ENCODE measurements around the gene SLC6A12.

The SLC6A12 gene

DNA sequence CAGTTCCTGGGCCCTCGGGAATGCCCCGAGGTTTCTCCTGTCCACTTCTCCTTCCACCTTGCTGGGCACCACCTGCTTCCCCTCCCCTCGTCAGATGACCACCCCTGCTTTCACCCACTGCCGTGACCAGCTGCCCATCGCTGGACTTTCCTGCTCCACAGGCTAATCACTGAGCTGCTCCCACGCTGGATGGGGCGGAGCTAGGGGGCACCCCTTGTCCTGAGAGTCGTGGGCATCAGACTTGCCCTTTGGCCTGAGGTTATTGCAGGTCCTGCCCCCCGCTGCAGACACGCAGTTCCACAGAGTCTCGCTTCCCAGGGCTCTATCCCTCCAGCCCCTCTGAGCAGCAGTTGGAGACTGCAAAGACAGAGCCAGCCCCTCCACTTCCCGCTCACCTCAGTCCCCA, 427 bp downstream of the SLC6A12 start:
- DNase-seq, result no peak

DNA sequence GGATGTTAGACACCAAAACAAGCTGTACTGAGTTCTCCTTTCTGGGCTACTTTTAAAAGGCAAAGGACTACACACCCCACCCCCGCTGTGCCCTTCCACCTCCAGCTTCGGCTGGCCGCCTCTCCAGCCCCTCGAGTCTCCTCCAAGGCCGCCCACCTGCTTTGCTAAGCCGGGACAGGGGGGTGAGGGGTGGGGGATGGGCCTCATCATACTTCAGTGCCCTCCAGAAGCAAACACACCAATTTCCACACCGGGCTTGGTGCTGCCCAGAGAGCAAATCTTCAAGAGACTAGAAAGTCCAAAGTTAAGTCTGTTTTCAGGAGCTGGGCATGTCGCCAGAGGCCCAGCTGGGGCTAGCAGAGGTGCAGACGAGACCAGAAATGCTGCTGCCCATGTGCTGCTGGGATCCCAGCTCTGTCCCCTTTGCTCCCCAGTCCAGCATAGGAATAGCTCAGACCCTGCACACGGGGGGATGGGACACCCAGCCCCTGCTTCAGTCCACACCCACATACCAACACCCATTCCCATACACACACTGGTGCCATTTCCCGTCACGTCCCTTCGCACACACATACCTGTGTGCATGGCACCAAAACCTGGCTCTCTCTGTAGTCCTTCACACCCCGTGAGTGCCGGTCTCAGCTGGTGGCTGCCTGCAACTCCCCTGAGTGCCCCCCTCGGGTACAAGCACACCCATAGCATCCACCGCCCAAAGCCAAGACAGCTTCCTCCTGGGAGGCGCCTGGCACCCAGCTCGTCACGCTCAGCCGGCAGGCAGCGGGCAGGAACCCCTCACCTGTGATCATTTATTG, 1.0 kb downstream of the SLC6A12 start:
- DNase-seq, result no peak

DNA sequence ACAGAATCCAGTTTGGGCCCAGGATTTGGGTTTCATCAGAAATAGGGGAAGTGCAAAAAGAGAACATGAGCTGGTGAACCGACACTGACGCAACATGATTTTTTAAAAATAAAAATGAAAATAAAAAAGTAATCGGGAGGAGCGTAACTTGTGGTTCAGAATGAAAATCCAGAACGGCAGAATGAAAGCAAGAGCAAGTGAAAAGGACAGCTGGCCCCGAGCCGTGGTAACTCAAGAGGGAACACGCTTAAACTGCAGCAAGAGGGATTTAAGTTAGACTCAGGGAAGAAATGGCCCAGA, 1.6 kb downstream of the SLC6A12 start:
- DNase-seq, result no peak

DNA sequence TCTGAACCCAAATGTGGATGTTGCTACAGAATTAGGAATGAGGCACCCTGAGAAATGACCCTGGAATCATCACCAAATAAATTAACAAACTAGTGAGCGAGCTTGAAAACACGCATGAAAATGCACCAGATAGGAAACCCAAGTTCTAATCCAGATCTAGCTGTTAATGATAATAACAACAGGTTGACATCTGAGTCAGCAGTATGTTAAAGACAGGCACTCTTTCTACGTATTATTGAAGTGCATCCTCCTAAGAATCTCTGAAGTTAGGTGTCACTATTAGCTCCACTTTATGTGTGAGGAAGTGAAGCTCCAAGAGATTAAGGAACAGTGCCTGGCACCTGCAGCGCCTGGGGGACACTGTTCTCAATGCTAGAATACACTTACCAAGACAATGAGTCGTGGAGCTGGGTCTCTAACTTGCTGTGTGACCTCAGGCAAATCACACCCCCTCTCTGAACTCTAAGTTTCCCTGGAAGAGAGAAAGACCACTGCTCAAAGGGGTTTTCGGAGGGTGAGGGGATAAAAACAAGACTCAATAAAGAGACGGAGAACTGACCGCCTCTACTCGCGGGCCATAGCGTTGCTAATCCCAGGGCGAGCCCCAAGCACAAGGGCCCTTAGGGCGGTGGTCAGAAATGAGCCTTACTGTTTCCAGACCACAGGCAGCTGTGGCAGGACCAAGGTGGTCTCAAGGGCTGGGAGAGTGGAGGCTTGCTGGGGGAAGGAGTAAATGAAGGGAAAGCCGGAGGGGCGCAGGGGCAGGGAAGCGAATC, 2.1 kb downstream of the SLC6A12 start:
- no peak for DNase-seq

DNA sequence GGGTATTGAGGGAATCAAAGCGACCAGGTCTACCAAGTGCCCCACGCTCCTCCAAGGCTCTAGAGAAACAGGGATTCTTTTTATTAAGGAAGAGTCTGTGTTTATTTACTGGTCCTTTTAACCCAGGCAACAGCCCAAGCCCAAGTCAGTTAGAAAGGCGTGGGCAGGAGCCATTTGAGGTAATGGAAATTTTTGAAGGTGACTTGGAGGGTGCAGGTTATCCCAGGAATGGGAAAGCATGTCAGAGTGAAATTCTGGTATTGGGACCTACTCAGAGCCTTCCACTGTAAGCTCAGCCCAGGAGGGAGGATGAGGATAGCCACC, 2.9 kb downstream of the SLC6A12 start:
- DNase-seq, result no peak

GRCh38 chr12:210277-211141, 3.4 kb downstream of the SLC6A12 start:
- DNase-seq, result no peak

DNA sequence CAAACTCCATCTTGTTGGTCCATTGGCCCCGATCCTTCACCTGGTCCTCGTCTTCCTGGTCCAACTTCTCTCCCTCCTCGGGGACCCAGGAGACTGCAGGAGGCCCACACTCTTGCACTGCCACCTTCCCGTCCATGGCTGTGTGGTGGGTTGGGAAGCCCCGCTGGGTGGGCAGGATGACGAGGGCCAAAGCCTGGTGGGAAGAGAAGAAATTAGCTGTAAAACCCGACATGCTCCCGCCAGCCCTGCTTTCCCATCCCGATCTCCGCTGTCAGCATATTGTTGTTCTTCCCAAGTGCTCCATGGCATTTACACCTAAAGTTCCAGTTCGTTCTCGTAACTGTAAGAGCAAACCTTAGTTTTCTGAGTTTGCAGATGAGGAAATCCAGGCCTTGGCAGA, 4.1 kb downstream of the SLC6A12 start:
- DNase-seq, result no peak

DNA sequence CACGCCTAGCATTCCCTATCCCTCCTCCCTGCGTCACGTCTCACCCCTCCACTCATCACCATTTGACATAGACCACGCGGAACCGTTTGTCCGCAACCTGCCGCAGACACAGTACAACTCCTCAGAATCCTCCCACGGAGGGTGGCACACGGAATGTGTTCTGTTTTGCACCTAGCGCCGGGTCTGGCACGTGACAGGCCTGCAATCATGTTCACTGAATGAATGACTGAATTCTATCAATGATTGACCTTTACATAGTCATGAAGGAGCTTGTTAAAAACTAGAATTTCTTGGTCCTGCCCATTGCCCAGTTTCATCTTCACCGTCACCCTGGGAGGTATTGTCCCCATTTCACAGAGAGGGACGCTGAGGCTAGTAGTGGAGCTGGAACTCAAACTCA, 4.7 kb downstream of the SLC6A12 start:
- DNase-seq, result no peak

DNA sequence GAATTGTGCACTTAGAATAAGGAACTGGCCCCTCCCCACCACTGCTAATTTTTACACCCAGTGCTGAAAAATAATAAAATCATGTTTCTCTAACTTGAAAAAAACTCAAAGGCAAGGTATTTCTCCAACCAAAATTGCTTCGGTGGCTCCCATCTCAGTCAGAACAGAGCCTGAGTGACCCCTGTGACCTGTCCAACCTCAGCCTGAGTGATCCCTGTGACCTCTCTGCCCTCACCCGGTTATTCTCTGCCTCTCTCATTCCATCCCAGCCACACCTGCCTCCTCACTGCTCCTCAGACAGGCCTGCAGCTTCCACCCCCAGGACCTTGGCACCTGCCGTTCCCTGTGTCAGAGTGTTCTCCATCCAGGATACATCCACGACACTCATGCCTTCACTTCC, 5.1 kb downstream of the SLC6A12 start:
- DNase-seq, result no peak

GRCh38 chr12:207804-208203, 6.2 kb downstream of the SLC6A12 start:
- DNase-seq, result no peak

GRCh38 chr12:206746-207440, 7.1 kb downstream of the SLC6A12 start:
- DNase-seq, result no peak

- no peak for DNase-seq
Observed at GRCh38 chr12:205026-205425, 8.9 kb downstream of the SLC6A12 start.

GRCh38 chr12:204261-204678, 9.7 kb downstream of the SLC6A12 start:
- no peak for DNase-seq

- peak; percentile 43 for DNase-seq
Observed at GRCh38 chr12:203462-204260, 10.3 kb downstream of the SLC6A12 start.

DNA sequence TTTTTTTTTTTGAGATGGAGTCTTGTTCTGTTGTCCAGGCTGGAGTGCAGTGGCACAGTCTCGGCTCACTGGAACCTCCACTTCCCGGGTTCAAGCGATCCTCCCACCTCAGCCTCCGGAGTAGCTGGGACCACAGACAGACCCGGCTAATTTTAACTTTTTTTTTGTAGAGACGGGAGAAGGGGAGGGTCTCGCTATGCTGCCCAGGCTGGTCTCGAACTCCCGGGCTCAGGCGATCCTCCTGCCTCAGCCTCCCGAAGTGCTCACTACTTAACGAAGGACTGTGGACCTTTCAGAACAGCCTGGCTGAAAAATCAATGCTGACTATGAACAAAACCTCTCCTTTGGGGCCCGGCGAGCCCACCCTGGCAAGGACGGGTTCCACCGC, 10.9 kb downstream of the SLC6A12 start:
- no peak for DNase-seq

DNA sequence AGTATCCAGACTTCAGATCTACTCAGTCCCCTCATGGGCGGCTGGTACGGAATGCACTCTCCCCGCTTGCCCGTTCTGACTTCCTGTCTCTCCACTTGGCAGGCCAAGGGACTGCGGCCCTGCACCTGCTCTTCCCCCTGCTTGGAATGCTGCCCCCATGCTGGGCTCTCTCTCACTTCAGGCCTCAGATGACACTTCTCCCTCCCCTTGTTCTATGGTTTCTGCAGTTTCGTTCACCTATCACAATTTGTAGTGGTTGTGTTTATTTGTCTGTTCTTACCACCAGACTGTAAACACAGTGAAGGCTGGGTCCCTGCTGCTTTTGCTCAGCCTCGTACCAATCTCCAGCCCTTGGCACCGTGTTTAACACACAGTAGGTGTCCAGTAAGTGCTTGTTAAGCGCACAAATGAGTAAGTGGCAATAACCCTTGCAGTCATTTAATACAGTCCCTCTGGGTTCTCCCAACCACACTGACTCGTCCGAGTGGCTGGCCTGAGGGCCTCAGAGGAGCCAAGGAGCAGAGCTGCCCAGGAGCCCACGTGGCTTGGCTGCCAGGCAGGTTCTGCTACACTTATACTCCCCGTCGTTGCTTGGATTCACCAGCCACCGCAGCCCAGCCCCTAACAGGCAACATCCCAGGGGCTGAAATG, 11.8 kb downstream of the SLC6A12 start:
- DNase-seq, result no peak

- no peak for DNase-seq
Observed at GRCh38 chr12:201361-201760, 12.6 kb downstream of the SLC6A12 start.

DNA sequence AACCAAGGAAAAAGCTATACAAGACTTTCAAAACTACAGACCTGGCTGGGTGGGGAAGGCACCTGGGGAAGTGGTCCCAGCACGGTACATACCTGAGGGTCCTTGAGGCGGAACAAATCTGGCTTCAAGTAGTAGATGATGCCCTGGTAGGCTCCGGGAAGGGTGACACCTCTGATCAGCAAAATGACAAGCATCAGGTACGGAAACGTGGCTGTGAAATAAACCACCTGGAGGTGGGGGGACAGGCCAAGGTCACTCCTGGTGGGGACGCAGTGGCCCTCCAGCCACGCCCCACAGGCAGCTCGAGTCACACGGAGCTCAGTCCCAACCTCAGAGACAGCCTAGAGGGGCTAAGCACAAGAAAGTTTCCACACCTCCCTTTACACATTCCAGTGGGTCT, 15.3 kb downstream of the SLC6A12 start:
- DNase-seq, result no peak

- no peak for DNase-seq
Observed at GRCh38 chr12:197911-198695, 15.9 kb downstream of the SLC6A12 start.

DNA sequence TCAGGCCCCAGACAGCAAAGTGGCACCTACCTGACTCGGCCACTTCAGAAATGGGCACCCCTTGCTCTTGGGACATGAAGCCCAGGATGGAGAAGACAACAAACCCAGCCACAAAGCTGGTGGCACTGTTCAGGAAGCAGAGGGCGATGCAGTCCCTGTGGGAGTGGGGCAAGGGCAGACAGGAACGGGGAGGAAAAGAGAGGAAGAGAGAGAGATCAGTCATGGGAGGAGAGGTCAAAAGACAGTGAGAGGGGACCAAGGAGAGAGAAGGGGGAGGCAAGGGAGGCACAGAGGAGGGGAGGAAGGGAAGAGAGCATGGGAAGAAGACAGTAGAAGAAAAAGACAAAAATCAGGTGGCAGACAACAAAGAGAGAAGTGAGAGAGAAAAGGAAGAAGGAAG, 16.6 kb downstream of the SLC6A12 start:
- no peak for DNase-seq

DNA sequence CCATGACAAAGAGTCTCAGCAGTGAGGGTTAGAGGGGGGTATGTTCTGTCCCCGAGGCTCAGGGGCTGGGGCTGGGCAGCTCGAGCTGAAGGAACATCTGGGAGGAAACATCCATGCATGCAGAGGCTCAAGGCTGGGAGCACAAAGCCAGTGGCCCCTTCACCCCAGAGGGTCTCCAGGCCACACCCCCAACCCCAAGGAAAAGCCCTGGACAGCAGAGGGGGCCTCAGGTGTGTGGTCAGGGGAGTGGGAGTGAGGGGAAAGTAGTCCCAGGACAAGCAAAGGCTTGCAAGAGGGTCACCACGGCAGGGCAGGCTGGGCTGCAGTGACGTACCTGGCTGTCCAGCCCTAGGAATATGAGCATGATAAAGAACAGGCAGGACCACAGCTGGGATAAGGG, 17.5 kb downstream of the SLC6A12 start:
- DNase-seq, result no peak
